Endothelial cell of umbilical vein (primary cell): ENCODE data around the gene SOX2. TPM values are rescaled to one million over a fixed set of nuclear protein-coding genes. Genes with fewer than 3 reads are reported as not detected.

Experiments used
- BruUV-seq: library from RNA; stranded (reverse); fragments of 400-500 nt; replicated peaks from 2 replicates; lab custom pipeline; 2021; lab: Mats Ljungman, UMichigan
- CTCF ChIA-PET: fragments of 300-600, 350-600 bp; sonication (Branson Sonifier 250); formaldehyde crosslinking; loops from one replicate; lab custom pipeline; 2021; ENCODE audit warnings: antibody characterized with exemption, inconsistent platforms; lab: Charles Lee
- POLR2A ChIA-PET: fragments of 300-600, 350-600 bp; sonication (Branson Sonifier 250); formaldehyde crosslinking; loops from one replicate; lab custom pipeline; 2021; ENCODE audit warnings: antibody characterized with exemption, inconsistent platforms; lab: Charles Lee
- DNase-seq: peaks from one replicate; pipeline ENCODE4 v3.0.0-alpha.2; 2011; ENCODE audit warnings: low read depth, low spot score
- FAIRE-seq: peaks from 2 replicates; lab custom pipeline; 2011; peaks lifted over from hg19 to GRCh38; lab: Jason Lieb, UNC
- H2AFZ ChIP-seq: 2 replicates; pipeline ENCODE4 v1.6.0; 2012; ENCODE audit warnings: low read depth, low read length, control low read depth, inconsistent platforms
- H3K27ac ChIP-seq: 2 replicates; pipeline ENCODE4 v1.5.1; 2011; ENCODE audit warnings: low read depth, mild to moderate bottlenecking, control low read depth, low read length, moderate library complexity; ENCODE audit not compliant: insufficient read depth
- H3K27me3 ChIP-seq, 2 experiments: 2 replicates each; pipeline versions ENCODE4 v1.6.0 to v1.6.1; 2011; ENCODE audit warnings: low read length in 2 of 2, mixed read lengths in 1 of 2; ENCODE audit not compliant: control insufficient read depth in 2 of 2, insufficient read depth in 2 of 2
- H3K36me3 ChIP-seq, 2 experiments: 2 replicates in 1 of 2; 3 replicates in 1 of 2; pipeline ENCODE4 v1.5.1; 2011; ENCODE audit warnings: low read length in 2 of 2, mild to moderate bottlenecking in 1 of 2, moderate library complexity in 1 of 2; ENCODE audit not compliant: control insufficient read depth in 2 of 2, insufficient read depth in 2 of 2; ENCODE audit errors: extremely low read depth in 1 of 2
- H3K4me1 ChIP-seq: 3 replicates; pipeline ENCODE4 v1.5.1; 2011; ENCODE audit warnings: mild to moderate bottlenecking, low read length; ENCODE audit not compliant: control insufficient read depth, insufficient read depth; ENCODE audit errors: extremely low read depth
- H3K4me2 ChIP-seq: 2 replicates; pipeline ENCODE4 v1.6.1; 2011; ENCODE audit warnings: low read length, control low read depth, mixed read lengths; ENCODE audit not compliant: insufficient read depth
- H3K4me3 ChIP-seq, 3 experiments: fragments of 200-600 bp in 1 of 3; sonication (generic), shearing (Covaris generic) in 1 of 3; replicated peaks in 1 of 3; 2 replicates each; pipeline ENCODE4 v1.5.1; 2011 to 2016; ENCODE audit warnings: control low read depth in 3 of 3, low read length in 3 of 3, mild to moderate bottlenecking in 2 of 3, inconsistent platforms in 1 of 3, low read depth in 1 of 3, moderate library complexity in 1 of 3; ENCODE audit not compliant: insufficient read depth in 1 of 3
- H3K79me2 ChIP-seq: 2 replicates; pipeline ENCODE4 v1.6.0; 2012; ENCODE audit warnings: low read length, inconsistent platforms; ENCODE audit not compliant: control insufficient read depth, insufficient read depth
- H3K9ac ChIP-seq: replicated peaks from 2 replicates; pipeline ENCODE3; 2011; ENCODE audit warnings: low read length, control low read depth; ENCODE audit not compliant: insufficient read depth; ENCODE audit errors: extremely low read depth
- H3K9me1 ChIP-seq: replicated peaks from 3 replicates; pipeline ENCODE4 v1.6.0; 2011; ENCODE audit warnings: mild to moderate bottlenecking, low read length; ENCODE audit not compliant: control insufficient read depth, insufficient read depth; ENCODE audit errors: extremely low read depth
- H3K9me3 ChIP-seq: replicated peaks from 2 replicates; pipeline ENCODE4 v1.5.1; 2012; ENCODE audit warnings: low read length, inconsistent platforms; ENCODE audit not compliant: control insufficient read depth, insufficient read depth
- H4K20me1 ChIP-seq: replicated peaks from 2 replicates; pipeline ENCODE3; 2011; ENCODE audit warnings: mild to moderate bottlenecking, low read length; ENCODE audit not compliant: control insufficient read depth, insufficient read depth; ENCODE audit errors: extremely low read depth
- FOS ChIP-seq: IDR thresholded peaks from 2 replicates; pipeline ENCODE4 v1.6.1; 2011; ENCODE audit warnings: mild to moderate bottlenecking, low read length, moderate library complexity, borderline replicate concordance; ENCODE audit not compliant: insufficient read depth
- POLR2AphosphoS5 ChIP-seq: IDR thresholded peaks from 2 replicates; pipeline ENCODE4 v1.6.1; 2012; ENCODE audit warnings: low read depth, mild to moderate bottlenecking, control low read depth, low read length, moderate library complexity; ENCODE audit not compliant: insufficient read depth
- dilution Hi-C: fragments of 300-500 bp; cut with MboI; formaldehyde crosslinking; loops from one replicate; pipeline ENCODE4 v1.15.0; 2019; ENCODE audit warnings: low sequenced_read_pairs; ENCODE audit not compliant: extremely low pct_ligation_motif_present
- intact Hi-C: fragments of 100-400 bp; cut with micrococcal nuclease; formaldehyde crosslinking; loops from one replicate; pipeline ENCODE4 v1.10.0; 2022
- polyA plus RNA-seq, 4 experiments: library from polyadenylated mRNA; depleted of rRNA in 3 of 4; stranded (reverse) in 3 of 4; unstranded in 1 of 4; fragments of >200 nt; gene quantifications; 2 replicates each; pipeline versions ENCODE4 v1.2.1 to v1.2.3, GENCODE V29; 2011 to 2012; ENCODE audit warnings: missing spikeins in 1 of 4
- total RNA-seq: library from RNA; stranded (reverse); gene quantifications from 2 replicates; pipeline ENCODE4 v1.2.3, GENCODE V29; 2021
- TF ChIP-seq, protein P1 (sequence below), 2 donors: IDR thresholded peaks; 1 replicate in 1 of 2; 2 replicates in 1 of 2; pipeline ENCODE4 v1.5.1; 2011; ENCODE audit warnings: low read length in 2 of 2, mild to moderate bottlenecking in 2 of 2, moderate library complexity in 2 of 2, control low read depth in 1 of 2, inconsistent platforms in 1 of 2, low read depth in 1 of 2; ENCODE audit not compliant: insufficient read depth in 1 of 2; ENCODE audit errors: extremely low read depth in 1 of 2

Gene SOX2
- total and polyA plus RNA-seq, 2 donors (not counting 3 experiments of a cell fraction or from before 2014, with no cell fraction given), result 0.13 to 0.23 TPM

DNA sequence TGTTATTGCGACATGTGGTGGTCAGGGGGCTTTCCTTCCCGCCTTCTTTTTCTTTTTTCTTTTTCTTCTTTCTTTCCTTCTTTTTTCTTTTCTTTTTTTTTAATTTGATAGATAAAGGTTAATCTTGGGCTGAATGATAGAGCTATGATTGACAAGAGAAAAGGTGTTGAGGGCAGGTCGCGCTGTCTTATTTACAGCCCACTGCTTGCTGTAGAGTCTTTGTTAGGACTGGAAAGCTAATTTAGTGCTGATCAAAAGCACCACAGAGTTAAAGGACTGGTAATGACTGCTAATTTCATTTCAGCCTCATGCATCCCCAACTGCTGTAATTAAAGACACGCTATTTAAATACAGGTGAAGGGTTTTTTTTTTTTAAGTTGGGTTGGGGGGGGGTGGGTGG is 10.6 kb upstream of the SOX2 start:
- no peak overlapping the region for H3K27ac ChIP-seq
- no peak for FAIRE-seq

More for the DNA sequence above, 10.6 kb upstream of the SOX2 start:
- intact Hi-C loops, result loop anchor here (2.0 to 10.0 kb wide), 4 partner anchors 78 to 896 kb away; partner anchors contain the start of gene FXR1
- peak overlapping the region in 1 of 3 experiments; percentile 75 for H3K4me3 ChIP-seq
- DNase-seq, result no peak
- H3K9me3 ChIP-seq, result no peaks in the 10 kb centered on the region
- no peak overlapping the region for H3K9ac ChIP-seq
- H3K4me2 ChIP-seq, result peak overlapping the region; percentile 90
- ChIA-PET POLR2A (interaction anchor here (0.6 kb wide), 1 partner anchor 60 kb away, joined by 3 read pairs; no protein-coding TSS in a partner anchor), CTCF (interaction anchor here (0.6 to 4.7 kb wide), 75 partner anchors 10 to 1168 kb away, joined by 3 to 483 read pairs (median 4); partner anchors contain the start of gene SOX2)
- dilution Hi-C loops, result no loop called here
- H3K36me3 ChIP-seq, result no peaks in the 10 kb centered on the region
- H3K27me3 ChIP-seq, result peaks cover 0 to 2% of the 10 kb centered on the region in 2 experiments
- TF ChIP-seq, protein P1, sequence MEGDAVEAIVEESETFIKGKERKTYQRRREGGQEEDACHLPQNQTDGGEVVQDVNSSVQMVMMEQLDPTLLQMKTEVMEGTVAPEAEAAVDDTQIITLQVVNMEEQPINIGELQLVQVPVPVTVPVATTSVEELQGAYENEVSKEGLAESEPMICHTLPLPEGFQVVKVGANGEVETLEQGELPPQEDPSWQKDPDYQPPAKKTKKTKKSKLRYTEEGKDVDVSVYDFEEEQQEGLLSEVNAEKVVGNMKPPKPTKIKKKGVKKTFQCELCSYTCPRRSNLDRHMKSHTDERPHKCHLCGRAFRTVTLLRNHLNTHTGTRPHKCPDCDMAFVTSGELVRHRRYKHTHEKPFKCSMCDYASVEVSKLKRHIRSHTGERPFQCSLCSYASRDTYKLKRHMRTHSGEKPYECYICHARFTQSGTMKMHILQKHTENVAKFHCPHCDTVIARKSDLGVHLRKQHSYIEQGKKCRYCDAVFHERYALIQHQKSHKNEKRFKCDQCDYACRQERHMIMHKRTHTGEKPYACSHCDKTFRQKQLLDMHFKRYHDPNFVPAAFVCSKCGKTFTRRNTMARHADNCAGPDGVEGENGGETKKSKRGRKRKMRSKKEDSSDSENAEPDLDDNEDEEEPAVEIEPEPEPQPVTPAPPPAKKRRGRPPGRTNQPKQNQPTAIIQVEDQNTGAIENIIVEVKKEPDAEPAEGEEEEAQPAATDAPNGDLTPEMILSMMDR (IDR thresholded peaks at IDR 0.05; ENCODE audit: extremely low read depth in 1 of 2, insufficient read depth in 1 of 2, low read depth in 1 of 2, low read length in 2 of 2), result no peak
- no peak for TF ChIP-seq FOS
- no peak for TF ChIP-seq POLR2AphosphoS5
- H3K79me2 ChIP-seq, result no peaks in the 10 kb centered on the region
- BruUV-seq, result no TSS peak
- H4K20me1 ChIP-seq, result no peaks in the 10 kb centered on the region
- peak overlapping the region; percentile 79 for H2AFZ ChIP-seq
- no peaks in the 10 kb centered on the region for H3K9me1 ChIP-seq
- peaks cover 22% of the 10 kb centered on the region for H3K4me1 ChIP-seq
